Panc1 (cell line): ENCODE results near the gene TARBP2. TPM values are rescaled to one million over a fixed set of nuclear protein-coding genes. Genes with fewer than 3 reads are reported as not detected.

Source experiments
- ATAC-seq: fragments of 200-7000 bp; cut with Tn5 transposase; 2 replicates; pipeline ENCODE4 v1.9.1; 2020; ENCODE audit warnings: mild to moderate bottlenecking, moderate library complexity
- BruUV-seq: library from RNA; stranded (reverse); fragments of 400-500 nt; replicated peaks from 2 replicates; lab custom pipeline; 2021; lab: Mats Ljungman, UMichigan
- CTCF ChIA-PET: fragments of 300-600 bp; sonication (Branson Sonifier 250); formaldehyde crosslinking; loops from one replicate; lab custom pipeline; 2022; ENCODE audit warnings: antibody characterized with exemption; lab: Charles Lee
- POLR2A ChIA-PET: fragments of 300-600 bp; sonication (Branson Sonifier 250); formaldehyde crosslinking; loops from one replicate; lab custom pipeline; 2022; ENCODE audit warnings: antibody characterized with exemption; lab: Charles Lee
- DNase-seq: peaks from one replicate; pipeline ENCODE4 v3.0.0-alpha.2; 2010; ENCODE audit warnings: low read depth, low spot score
- H3K27ac ChIP-seq: 2 replicates; pipeline ENCODE4 v1.5.1; 2011; ENCODE audit warnings: mild to moderate bottlenecking, low read length, inconsistent platforms
- H3K27me3 ChIP-seq: fragments of 200-500 bp; sonication (Bioruptor generic); 2 replicates; pipeline ENCODE4 v1.6.0; 2014; ENCODE audit warnings: low read length, inconsistent platforms; ENCODE audit not compliant: control insufficient read depth, insufficient read depth
- H3K36me3 ChIP-seq: fragments of 200-500 bp; sonication (Bioruptor generic); 2 replicates; pipeline ENCODE4 v1.5.1; 2014; ENCODE audit warnings: inconsistent platforms, mild to moderate bottlenecking, low read length, moderate library complexity; ENCODE audit not compliant: control insufficient read depth, insufficient read depth
- H3K4me1 ChIP-seq: 2 replicates; pipeline ENCODE4 v1.5.1; 2011; ENCODE audit warnings: inconsistent platforms, mild to moderate bottlenecking, low read length, moderate library complexity; ENCODE audit not compliant: control insufficient read depth, insufficient read depth
- H3K4me3 ChIP-seq, 2 experiments: 2 replicates each; pipeline ENCODE4 v1.5.1; 2011 to 2012; ENCODE audit warnings: low read depth in 2 of 2, low read length in 2 of 2, mild to moderate bottlenecking in 2 of 2, inconsistent platforms in 1 of 2, moderate library complexity in 1 of 2
- H3K9me3 ChIP-seq: fragments of 200-500 bp; sonication (Bioruptor generic); 2 replicates; pipeline ENCODE4 v1.5.1; 2014; ENCODE audit warnings: low read depth, mild to moderate bottlenecking, inconsistent platforms, low read length, moderate library complexity; ENCODE audit not compliant: control insufficient read depth, insufficient read depth
- CTCF ChIP-seq: fragments of 450-650 bp; IDR thresholded peaks from 2 replicates; pipeline ENCODE4 v1.5.1; 2017; ENCODE audit warnings: mild to moderate bottlenecking
- POLR2AphosphoS5 ChIP-seq: IDR thresholded peaks from 2 replicates; pipeline ENCODE4 v1.6.1; 2012; ENCODE audit warnings: mild to moderate bottlenecking, low read depth, low read length, moderate library complexity
- REST ChIP-seq, 2 experiments: IDR thresholded peaks; 2 replicates each; pipeline ENCODE4 v1.6.1; 2011 to 2012; ENCODE audit warnings: low read depth in 2 of 2, control low read depth in 1 of 2, low read length in 1 of 2, mild to moderate bottlenecking in 1 of 2, moderate library complexity in 1 of 2; ENCODE audit not compliant: insufficient read depth in 1 of 2
- SIN3A ChIP-seq: IDR thresholded peaks from 2 replicates; pipeline ENCODE4 v1.6.1; 2012; ENCODE audit warnings: low read depth, mild to moderate bottlenecking, low read length, moderate library complexity, borderline replicate concordance; ENCODE audit not compliant: insufficient read depth
- TCF7L2 ChIP-seq: IDR thresholded peaks from 2 replicates; pipeline ENCODE4 v1.6.1; 2011; ENCODE audit warnings: mild to moderate bottlenecking, low read depth, low read length, inconsistent platforms
- in situ Hi-C: cut with HindIII; loops from 2 replicates; pipeline ENCODE4 v1.10.0; 2016; ENCODE audit warnings: low sequenced_read_pairs, low pct_unique_long_range_greater_than_20kb
- intact Hi-C: fragments of 100-400 bp; cut with micrococcal nuclease; formaldehyde crosslinking; loops from one replicate; pipeline ENCODE4 v1.10.0; 2022; ENCODE audit not compliant: unreplicated experiment
- total RNA-seq: library from RNA; stranded (reverse); gene quantifications from one replicate; pipeline ENCODE4 v1.2.1, GENCODE V29; 2021; ENCODE audit not compliant: unreplicated experiment

TARBP2 gene
- total RNA-seq, 1 experiment from 2014 or later, result 67.3 TPM

GRCh38 chr12:53461591-53461990, 39.5 kb upstream of the TARBP2 start:
- TF ChIP-seq SIN3A (no peak), CTCF (no peak), TCF7L2 (no peak), POLR2AphosphoS5 (no peak), REST (IDR thresholded peaks at IDR 0.05; ENCODE audit: insufficient read depth in 1 of 2, low read depth in 2 of 2, low read length in 1 of 2) (no peak)
- Histone ChIP-seq H3K4me3 (no peak overlapping the region), H3K9me3 (no peaks in the 10 kb centered on the region), H3K27me3 (no peaks in the 10 kb centered on the region), H3K27ac (no peak overlapping the region), H3K36me3 (peaks cover 84% of the 10 kb centered on the region), H3K4me1 (peaks cover 6% of the 10 kb centered on the region)
- no peak for ATAC-seq
- no TSS peak for BruUV-seq
- in situ Hi-C loops (no loop called here), intact Hi-C loops (no loop called here)
- DNase-seq, result no peak
- CTCF ChIA-PET, result no interaction called here
- POLR2A ChIA-PET, result no interaction called here

- in situ Hi-C loops, result no loop called here
- H3K4me1 ChIP-seq, result peaks cover 6% of the 10 kb centered on the region
- intact Hi-C loops, result no loop called here
- no peaks in the 10 kb centered on the region for H3K27me3 ChIP-seq
- peaks cover 94% of the 10 kb centered on the region for H3K36me3 ChIP-seq
- no TSS peak for BruUV-seq
- POLR2A ChIA-PET, result no interaction called here
- no peak overlapping the region for H3K4me3 ChIP-seq
- H3K27ac ChIP-seq, result no peak overlapping the region
- TF ChIP-seq SIN3A (no peak), POLR2AphosphoS5 (no peak), CTCF (no peak), REST (IDR thresholded peaks at IDR 0.05; ENCODE audit: insufficient read depth in 1 of 2, low read depth in 2 of 2, low read length in 1 of 2) (no peak), TCF7L2 (no peak)
- ATAC-seq (no peak), DNase-seq (no peak)
- CTCF ChIA-PET, result interaction anchor here (0.6 kb wide), 1 partner anchor 190 kb away, joined by 4 read pairs; no protein-coding TSS in a partner anchor
- no peaks in the 10 kb centered on the region for H3K9me3 ChIP-seq
These were observed 38.1 kb upstream of the TARBP2 start for GRCh38 chr12:53462935-53463334.
